GM12873 (cell line): Measurements from ENCODE around the gene ZNF232.
A peak's percentile ranks its signal among the peaks of the same experiment; 100 is the strongest.

Source experiments
- TF ChIP-seq, protein P1 (sequence below): IDR thresholded peaks from 2 replicates; pipeline ENCODE4 v1.5.1; 2012; ENCODE audit warnings: low read depth, mild to moderate bottlenecking, moderate library complexity, low read length, control low read depth; ENCODE audit not compliant: insufficient read depth; ENCODE audit errors: missing control alignments

The ZNF232 gene

DNA sequence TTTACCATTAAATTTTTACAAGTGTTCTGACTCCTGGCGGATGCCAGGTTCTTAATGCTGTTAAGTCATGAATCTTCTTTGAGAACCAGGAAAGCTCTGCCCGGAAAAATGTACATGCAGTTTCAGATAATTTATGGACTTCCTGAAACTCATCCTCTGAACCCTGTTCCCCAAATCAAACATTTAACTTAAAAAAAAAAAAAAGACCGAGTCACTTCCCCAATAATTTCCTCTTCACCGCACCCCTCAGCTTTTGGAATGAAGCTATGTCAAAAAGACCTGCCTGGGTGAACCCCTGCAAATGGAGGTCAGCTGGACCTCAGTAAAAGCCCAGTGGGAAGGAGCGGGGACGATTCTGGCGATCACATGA is 15.0 kb downstream of the ZNF232 start:
- TF ChIP-seq, protein P1, sequence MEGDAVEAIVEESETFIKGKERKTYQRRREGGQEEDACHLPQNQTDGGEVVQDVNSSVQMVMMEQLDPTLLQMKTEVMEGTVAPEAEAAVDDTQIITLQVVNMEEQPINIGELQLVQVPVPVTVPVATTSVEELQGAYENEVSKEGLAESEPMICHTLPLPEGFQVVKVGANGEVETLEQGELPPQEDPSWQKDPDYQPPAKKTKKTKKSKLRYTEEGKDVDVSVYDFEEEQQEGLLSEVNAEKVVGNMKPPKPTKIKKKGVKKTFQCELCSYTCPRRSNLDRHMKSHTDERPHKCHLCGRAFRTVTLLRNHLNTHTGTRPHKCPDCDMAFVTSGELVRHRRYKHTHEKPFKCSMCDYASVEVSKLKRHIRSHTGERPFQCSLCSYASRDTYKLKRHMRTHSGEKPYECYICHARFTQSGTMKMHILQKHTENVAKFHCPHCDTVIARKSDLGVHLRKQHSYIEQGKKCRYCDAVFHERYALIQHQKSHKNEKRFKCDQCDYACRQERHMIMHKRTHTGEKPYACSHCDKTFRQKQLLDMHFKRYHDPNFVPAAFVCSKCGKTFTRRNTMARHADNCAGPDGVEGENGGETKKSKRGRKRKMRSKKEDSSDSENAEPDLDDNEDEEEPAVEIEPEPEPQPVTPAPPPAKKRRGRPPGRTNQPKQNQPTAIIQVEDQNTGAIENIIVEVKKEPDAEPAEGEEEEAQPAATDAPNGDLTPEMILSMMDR = no peak

DNA sequence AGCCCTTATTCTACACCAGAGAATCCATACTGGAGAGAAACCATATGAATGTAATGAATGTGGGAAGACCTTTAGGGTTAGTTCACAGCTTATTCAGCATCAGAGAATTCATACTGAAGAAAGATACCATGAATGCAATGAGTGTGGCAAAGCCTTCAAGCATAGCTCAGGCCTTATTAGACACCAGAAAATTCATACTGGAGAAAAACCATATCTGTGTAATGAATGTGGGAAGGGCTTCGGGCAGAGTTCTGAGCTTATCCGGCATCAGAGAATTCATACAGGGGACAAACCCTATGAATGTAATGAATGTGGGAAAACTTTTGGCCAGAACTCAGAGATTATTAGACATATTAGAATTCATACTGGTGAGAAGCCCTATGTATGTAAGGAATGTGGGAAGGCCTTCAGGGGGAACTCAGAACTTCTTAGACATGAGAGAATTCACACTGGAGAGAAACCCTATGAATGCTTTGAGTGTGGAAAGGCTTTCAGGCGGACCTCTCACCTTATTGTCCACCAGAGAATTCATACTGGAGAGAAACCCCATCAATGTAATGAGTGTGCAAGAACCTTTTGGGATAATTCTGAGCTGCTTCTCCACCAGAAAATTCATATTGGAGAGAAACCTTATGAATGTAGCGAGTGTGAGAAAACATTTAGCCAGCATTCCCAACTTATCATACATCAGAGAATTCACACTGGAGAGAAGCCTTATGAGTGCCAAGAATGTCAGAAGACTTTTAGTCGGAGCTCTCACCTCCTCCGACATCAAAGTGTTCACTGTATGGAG is 19.3 kb downstream of the ZNF232 start:
- TF ChIP-seq, protein P1 = no peak

DNA sequence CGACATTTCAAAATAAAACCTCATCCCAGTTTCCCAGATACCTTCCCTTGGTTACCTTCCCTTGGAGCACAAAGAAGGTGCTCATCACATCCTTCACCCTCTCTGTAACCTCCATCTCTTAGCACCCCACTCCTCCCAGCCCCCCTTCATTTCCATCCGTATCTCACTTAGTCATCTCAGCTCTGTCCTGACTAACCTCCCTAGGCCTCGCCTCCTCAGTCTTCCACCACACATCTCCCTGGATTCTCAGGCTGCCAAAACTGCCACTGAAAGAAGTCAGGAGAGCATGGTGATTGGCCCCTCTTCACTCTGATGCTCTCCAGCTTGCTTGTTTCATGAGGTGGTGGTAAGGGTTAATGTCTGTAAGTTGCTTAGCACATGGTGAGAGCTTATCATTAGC is 31.1 kb downstream of the ZNF232 start:
- TF ChIP-seq, protein P1 = no peak

DNA sequence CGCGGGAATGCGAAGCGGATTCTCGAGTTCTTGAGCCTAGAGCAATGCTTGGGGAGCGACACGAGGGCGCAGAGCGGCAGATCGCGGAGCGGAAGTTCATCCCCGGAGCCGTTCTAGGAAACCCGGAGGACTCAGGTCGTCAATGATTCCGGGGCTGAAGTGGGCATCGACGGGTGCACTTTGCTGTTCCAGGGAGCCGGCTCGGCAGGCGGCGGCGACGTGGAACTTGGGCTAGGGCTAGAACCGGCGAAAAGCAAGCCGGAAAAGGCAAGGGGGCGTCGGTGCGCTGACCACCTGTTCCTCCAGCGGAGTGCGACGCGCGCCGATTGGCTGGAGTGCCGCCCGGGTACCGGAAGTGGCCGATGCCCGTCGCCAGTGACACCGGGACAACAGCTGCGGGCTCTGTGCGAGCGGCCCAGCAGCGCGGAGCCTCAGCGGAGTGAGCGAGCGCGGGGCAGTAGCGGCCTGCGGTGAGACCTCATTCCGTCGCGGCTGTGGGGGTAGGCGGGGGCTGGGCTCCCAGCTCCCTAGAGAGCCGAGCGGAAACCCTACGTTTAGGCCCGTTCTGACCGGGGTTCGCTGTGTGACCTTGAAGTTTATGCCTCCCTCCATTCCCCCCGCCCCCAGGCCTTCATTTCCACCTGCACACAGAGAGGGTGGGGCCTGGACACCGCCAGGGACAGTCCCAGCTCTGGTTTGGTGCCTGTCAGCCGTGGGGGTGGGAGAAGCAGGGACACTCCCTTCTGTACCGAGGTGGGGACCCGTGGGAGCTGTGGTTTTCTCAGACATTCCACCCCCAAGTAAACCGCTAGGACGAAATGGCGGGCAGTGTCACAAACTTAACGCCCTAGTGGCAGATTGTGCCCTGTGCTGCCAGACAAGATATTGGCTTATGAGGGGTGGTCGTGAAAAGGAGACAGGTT is 33.3 kb downstream of the ZNF232 start, which contains the start of gene ZFP3:
Gene ZFP3, plus strand, starts transcription at position 362 of the 923 bp plus-strand sequence. CDS start 13,038 bp downstream, outside the sequence.
- TF ChIP-seq, protein P1 = peak; percentile 41

DNA sequence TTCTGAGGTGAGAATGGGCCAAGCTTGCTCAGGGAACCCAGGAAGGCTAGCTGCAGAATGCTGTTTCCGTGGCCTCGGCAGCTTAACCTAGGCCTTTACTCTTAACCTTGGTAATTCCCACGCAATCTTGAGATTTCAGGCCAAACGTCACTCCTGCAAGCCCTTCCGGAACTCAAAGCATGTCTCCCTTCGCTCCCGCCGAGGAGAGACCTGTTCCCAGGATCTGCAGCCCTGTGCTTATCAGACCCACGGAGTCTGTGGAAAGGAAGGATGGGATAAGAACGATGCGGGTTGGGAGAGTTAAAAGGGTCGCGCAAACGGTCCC is 33.9 kb downstream of the ZNF232 start:
- TF ChIP-seq, protein P1 = no peak

DNA sequence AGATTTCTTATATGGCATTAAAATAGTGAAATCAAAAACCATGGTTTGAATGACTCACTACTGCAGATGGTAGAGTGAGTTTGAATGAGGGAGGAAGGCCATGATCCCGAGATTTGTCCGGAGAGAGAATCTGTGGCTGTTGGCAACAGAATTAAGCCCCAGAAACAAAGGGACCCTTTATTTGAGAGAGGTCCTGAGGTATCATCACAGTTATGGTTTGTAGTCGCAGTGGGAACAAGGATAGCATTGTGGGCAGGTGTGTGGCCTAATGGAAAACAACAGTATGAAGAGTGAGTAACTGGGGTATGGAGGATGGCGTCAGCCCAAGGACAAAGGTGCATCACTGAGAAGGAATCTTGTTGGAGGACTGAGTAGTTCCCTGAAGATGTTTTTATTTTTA is 42.0 kb downstream of the ZNF232 start:
- TF ChIP-seq, protein P1 = no peak

DNA sequence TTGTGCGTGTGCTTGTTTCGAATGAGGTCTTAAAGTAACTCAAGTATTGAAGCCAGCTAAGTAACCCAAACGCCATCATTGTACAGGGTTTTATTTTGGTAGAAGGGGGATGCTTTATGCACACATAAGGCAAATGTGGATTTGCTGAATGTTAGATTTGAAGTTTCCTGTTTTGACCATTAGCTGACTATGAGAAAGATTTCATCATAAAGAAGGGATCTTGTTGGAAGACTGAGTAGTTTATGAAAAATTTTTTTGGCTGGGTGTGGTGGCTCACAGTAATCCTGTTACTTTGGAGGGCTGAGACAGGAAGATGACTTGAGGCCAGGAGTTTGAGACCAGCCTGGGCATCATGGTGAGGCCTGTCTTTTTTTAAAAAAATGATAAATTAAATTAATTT is 43.4 kb downstream of the ZNF232 start:
- TF ChIP-seq, protein P1 = no peak
